KBM-7 (cell line): ENCODE data around the gene SFTPB.
"Not testable (repeated sequence)": the region's sequence is repeated elsewhere in the genome, so short reads cannot be mapped to it uniquely, and the experiment has no call there.

Source experiments
- DNase-seq: peaks from one replicate; pipeline ENCODE4 v3.0.0-alpha.2; 2015
- in situ Hi-C: fragments of 300-500 bp; cut with MboI; formaldehyde crosslinking; loops from 2 replicates; pipeline ENCODE4 v1.14.3; 2020; ENCODE audit warnings: low sequenced_read_pairs, low pct_unique_long_range_greater_than_20kb, mixed read lengths

SFTPB gene

GRCh38 chr2:85668009-85668856 is at the start of gene SFTPB:
TSS of gene SFTPB (minus strand) at chr2:85668199. CDS start at chr2:85668183, 16 bp downstream.
- in situ Hi-C loops = no loop called here
- DNase-seq = no peak

DNA sequence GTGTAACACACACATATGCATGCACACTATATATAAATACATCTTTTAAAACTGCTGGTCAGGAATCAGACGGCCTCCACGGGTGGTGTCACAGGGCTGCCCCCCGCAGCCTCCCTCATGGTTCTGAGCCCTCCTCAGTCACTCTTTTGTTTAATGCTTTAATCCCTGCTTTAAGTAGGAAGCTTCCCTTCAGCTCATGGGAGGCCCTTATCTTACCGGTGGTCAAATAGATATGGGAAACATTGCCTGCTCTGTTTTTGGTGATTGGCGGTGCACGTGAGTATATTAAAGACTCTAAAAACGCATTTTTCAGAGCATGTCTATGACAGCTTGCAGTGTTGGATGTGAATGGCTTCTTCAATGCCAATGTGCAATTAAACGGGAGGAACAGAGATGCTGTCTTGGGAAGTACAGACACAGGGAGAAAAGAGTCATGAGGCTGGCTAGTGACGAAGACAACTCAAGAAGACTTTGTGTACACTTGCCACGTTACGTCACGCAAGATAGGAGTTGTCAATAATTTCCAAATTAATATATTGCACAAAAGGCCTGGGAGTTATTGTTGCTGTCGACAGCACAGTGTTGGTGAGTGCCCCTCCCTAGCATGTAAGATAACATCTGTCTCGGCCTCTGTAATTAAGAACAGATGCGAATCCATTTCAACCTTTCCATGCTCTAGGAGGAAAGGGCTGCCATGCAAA is 49.5 kb upstream of the SFTPB start:
- DNase-seq = no peak
- in situ Hi-C loops = no loop called here

- DNase-seq = no peak
- in situ Hi-C loops = no loop called here
Measured at GRCh38 chr2:85716346-85716914, 48.4 kb upstream of the SFTPB start.

- in situ Hi-C loops = no loop called here
- DNase-seq = no peak
Measured at GRCh38 chr2:85714841-85715240, 46.8 kb upstream of the SFTPB start.

- DNase-seq, in situ Hi-C loops: not testable (repeated sequence)
Measured at GRCh38 chr2:85714421-85714820, 46.4 kb upstream of the SFTPB start.

DNA sequence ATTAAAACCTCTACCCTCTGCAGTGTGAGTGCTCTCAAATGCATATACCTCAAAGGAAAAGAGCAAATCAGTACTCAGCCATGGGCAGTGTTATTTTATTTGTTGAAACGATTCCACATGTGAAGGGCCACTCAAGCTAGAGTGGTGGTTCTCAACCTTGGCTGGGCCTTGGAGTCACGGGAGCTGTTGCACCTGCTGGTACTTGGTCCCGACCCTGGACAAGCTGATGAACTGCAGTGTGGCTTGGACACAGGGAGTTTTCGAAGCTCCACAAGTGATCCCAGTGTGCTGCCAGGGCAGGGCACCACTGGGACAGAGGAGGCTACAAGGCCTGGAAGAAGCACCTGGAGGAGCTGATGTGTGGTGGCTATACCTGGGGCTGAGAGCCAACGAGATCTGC is 45.8 kb upstream of the SFTPB start:
- in situ Hi-C loops = no loop called here
- DNase-seq = no peak

GRCh38 chr2:85712849-85713612 is 45.0 kb upstream of the SFTPB start:
- in situ Hi-C loops = no loop called here
- DNase-seq = no peak

- peak; percentile 79 for DNase-seq
- in situ Hi-C loops = no loop called here
Measured at GRCh38 chr2:85712336-85712735, 44.3 kb upstream of the SFTPB start.

- in situ Hi-C loops = no loop called here
- DNase-seq = no peak
Measured at GRCh38 chr2:85711578-85712060, 43.6 kb upstream of the SFTPB start.

DNA sequence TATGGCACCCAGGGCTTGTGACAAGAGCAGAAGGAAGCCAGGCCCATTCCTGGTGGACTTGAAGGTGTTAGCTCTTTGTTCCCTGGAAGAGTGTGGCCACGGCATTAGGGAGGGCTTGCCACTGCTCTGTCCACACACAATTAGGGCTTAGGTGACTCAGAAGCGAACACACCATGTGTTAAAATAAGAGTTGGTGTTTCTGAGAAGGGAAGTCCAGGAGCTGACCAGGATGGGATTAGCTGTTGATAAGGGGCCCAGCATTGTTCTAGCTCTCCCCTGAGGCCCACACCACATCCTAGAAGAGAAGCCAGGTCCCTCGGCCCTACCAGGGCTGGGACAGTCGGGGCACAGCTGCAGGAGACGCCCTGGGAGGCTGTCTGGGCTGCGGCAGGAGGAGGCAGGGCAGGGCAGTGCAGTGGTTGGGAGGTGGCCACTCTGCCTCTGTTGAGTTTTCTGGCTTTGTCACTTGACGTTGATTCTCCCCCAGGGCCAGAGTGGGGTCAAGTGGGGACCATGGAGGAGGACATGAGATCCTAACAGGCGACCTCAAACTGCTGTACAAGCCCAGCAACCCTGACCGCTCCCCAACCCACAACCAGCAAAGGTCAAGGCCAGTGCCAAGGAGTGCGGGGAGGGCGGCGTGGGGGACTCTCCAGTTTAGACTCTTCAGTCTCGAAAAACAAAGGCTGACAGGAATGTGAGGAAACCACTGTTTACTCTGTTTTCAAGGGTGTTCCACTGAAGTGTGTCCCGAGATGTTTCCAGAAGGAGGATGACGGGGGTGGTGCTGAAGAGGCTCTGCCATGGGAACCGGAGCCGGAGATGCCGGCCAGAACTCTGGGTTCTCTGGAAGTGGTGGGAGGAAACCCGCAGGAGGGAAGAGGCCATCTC is 42.9 kb upstream of the SFTPB start:
- no peak for DNase-seq
- in situ Hi-C loops = no loop called here

DNA sequence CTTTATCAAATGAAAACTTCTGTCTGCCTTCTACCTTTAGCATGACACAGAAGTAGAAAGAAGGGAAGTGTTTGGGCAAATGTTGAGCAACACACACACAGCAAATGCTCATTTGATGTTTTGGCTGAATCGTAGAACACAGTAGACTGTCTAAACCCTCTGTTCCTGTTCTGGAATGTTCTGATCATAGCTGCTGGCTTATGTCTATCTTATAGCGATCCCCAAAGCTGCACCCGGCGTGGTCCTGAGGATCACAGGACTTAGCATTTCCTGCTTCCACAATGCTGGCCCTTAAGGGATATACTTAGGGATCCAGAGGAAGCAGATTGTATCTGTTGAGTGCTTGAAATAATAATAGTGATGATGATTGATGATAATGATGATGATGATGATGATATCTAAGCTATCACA is 41.4 kb upstream of the SFTPB start:
- in situ Hi-C loops = no loop called here

DNA sequence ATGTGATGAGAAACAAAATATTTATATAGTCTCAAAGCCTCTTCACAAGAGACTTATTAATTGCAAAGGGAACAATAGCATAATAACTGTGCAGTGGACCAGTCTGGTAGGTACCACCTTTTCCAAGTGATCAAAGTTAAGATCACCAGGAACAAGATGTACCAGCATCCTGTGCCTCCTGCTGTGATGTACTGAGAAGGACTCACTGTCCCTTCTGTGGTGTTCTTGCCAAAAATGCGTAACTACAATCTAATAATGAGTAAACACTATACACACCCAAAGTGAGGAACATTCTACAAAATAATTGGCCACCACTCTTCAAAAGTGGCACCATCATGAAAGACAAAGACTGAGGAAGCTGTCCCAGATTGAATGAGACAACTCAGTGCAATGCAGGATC is 40.6 kb upstream of the SFTPB start:
- in situ Hi-C loops = no loop called here

More for the DNA sequence above, 41.4 kb upstream of the SFTPB start:
- peak; percentile 46 for DNase-seq

DNA sequence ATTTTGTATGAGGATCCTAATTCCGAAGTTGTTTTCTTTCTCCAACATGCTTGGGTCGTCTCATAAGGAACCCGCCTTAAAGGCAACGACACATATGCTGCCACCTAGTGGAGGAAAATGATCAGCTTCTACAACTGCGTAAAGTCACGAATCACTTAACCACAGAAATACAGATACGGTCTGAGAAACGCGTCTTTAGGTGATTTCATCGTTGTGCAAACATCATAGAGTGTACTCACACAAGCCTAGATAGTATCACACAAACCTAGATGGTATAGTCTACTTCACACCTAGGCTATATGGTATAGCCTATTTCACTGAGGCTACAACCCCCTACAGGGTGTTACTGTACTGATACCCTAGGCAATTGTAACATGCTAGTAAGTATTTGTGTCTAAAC is 39.3 kb upstream of the SFTPB start:
- in situ Hi-C loops = no loop called here
- peak; percentile 89 for DNase-seq

More for the DNA sequence above, 40.6 kb upstream of the SFTPB start:
- no peak for DNase-seq

DNA sequence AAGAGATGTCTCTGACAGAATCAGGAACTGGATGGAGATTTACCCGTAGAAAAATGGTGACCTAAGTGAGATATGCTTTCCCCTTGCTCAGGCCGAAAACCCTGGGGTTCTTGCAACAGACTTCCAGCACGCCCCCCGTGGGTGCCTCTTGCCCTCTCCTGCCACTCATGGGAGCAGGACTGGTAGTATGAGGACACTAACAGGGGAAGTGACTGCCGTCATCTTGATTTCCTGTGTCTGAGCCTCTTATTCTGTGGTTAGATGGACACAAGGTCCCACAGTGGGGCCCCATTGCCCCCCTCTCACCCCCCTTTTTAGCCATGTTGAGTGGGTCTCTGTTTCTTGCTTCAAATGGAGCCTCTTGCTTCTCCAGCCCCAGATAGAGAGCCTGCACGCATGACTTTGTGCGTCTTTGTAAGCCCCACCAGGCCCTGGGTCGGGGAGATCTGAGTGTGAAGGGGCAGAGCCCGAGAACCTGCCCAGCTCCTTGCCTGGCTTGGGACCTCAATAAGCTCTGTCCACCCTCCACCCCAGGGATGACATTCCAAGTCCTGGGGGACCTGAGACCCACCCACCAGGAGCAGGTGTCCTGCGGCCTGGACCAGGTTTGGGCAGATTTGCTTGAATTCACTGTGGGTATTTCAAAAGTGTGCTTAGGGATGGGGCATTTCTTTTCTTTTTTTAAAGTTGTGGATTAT is 38.7 kb upstream of the SFTPB start:
- DNase-seq = peak; percentile 35
- in situ Hi-C loops = no loop called here

DNA sequence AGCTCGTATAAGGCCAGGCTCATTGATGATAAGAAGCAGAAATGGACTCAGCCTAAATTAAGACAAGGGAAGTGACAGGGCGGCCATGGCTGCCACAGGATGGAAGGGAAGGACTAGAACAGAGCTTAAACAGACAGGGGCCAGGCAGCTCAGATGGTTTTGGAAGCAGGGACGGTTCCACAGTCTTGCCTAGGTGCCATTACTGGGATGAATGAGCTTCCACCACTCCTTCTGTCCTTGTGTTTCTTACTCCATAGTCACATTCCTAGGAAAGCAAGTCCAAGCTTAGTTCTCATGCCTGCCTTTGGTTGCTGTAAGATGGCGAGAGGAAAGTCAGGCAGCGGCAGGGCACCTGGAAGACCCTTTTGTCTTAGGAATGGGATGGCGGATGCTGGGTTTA is 38.1 kb upstream of the SFTPB start:
- in situ Hi-C loops = no loop called here
- no peak for DNase-seq

GRCh38 chr2:85705680-85706039 is 37.7 kb upstream of the SFTPB start:
- peak; percentile 41 for DNase-seq
- in situ Hi-C loops = no loop called here

DNA sequence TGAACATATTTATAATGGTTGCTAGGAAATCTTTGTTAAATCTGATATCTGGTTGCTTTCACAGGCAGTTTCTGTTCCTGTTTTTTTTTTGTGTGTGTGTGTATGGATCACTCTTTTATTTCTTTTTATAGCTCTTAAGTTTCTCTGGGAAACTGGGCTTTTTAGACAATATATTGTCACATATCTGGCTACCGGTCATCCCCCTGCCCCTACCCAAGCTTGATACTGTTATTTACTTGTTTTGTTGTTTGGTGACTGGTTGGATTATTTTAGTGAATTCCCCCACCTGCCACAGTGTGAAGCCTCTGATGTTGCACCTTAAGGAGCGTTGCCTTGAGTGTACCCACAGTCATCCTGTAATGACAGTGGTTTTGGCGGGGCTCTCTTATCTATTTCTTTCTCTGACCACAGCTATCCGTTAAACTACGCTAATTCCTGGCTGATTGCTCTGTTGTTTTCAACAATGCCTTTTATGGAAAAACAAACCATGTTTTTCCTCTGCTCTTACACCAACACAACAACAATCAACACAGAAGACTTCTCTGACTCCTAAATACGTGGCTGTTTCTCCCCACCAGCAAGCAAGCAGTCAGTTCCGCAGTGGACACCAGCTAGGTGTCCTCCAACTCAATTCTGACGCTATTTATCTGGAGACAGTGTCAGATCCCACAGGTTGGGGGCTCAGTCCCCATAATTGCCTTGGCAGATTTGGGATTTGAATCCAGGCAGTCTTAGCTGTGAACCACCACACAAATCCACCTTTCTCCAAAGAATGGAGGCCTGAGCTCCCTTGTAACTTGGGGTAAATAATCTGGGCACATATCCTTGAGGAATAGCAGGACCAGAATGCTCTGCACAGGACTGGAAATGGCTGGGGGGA is 37.0 kb upstream of the SFTPB start:
- in situ Hi-C loops = no loop called here
- DNase-seq = peak; percentile 53
